Uterus (tissue), 4 donors: Measurements from ENCODE around the gene TSHZ2. TPM values are rescaled to one million over a fixed set of nuclear protein-coding genes. Genes with fewer than 3 reads are reported as not detected.
"Not testable (repeated sequence)": the region's sequence is repeated elsewhere in the genome, so short reads cannot be mapped to it uniquely, and the experiment has no call there.

Experiments used
- DNase-seq, 2 donors: peaks; one replicate each; pipeline ENCODE4 v3.0.0-alpha.2; 2019 to 2020
- H3K27ac ChIP-seq, 2 donors: fragments of 200-600 bp; sonication (generic); 1 replicate in 1 of 2; 2 replicates in 1 of 2; pipeline ENCODE4 v1.5.1; 2016 to 2018
- H3K27me3 ChIP-seq, 2 donors: fragments of 200-600 bp; sonication (generic); one replicate each; pipeline ENCODE4 v1.5.1; 2018 to 2019; ENCODE audit warnings: control low read depth in 1 of 2
- H3K36me3 ChIP-seq, 2 donors: fragments of 200-600 bp; sonication (generic); one replicate each; pipeline ENCODE4 v1.5.1; 2019; ENCODE audit warnings: control low read depth in 1 of 2
- H3K4me1 ChIP-seq, 2 donors: fragments of 200-600 bp; sonication (generic); one replicate each; pipeline ENCODE4 v1.5.1; 2018 to 2019; ENCODE audit warnings: control low read depth in 1 of 2
- H3K4me3 ChIP-seq, 2 donors: fragments of 200-600 bp; sonication (generic); 1 replicate in 1 of 2; 2 replicates in 1 of 2; pipeline ENCODE4 v1.5.1; 2018 to 2019; ENCODE audit warnings: mild to moderate bottlenecking in 1 of 2
- H3K9me3 ChIP-seq, 2 donors: fragments of 200-600 bp; sonication (generic); one replicate each; pipeline ENCODE4 v1.5.1; 2019; ENCODE audit warnings: control low read depth in 1 of 2
- POLR2A ChIP-seq, 2 donors: fragments of 450-650 bp; IDR thresholded peaks; one replicate each; pipeline ENCODE4 v1.6.1; 2016; ENCODE audit warnings: antibody characterized with exemption in 2 of 2, mild to moderate bottlenecking in 1 of 2, moderate library complexity in 1 of 2
- intact Hi-C: fragments of 100-400 bp; cut with DNase I; formaldehyde crosslinking; loops from one replicate; pipeline ENCODE4 v1.15.1; 2023; ENCODE audit warnings: low total_unique reads
- total RNA-seq, 4 donors: library from RNA; depleted of rRNA in 3 of 4; stranded (reverse); fragments of >200 nt in 3 of 4; gene quantifications; one replicate each; pipeline versions ENCODE4 v1.1.0 to v1.2.4, GENCODE V29; 2014 to 2023
- TF ChIP-seq, protein P1 (sequence below), 4 experiments: fragments of 200-600 bp in 2 of 4; fragments of 450-650 bp in 2 of 4; sonication (generic) in 2 of 4; IDR thresholded peaks; one replicate each; pipeline ENCODE4 v1.5.1; 2016 to 2019; ENCODE audit warnings: antibody characterized with exemption in 4 of 4, mild to moderate bottlenecking in 2 of 4, moderate library complexity in 1 of 4
- donor health status: DM: yes; HTN: yes; CAD: no.

Gene TSHZ2
- total RNA-seq, 4 donors from 2014 or later, result 22.0 to 50.1 (median 33.1) TPM

DNA sequence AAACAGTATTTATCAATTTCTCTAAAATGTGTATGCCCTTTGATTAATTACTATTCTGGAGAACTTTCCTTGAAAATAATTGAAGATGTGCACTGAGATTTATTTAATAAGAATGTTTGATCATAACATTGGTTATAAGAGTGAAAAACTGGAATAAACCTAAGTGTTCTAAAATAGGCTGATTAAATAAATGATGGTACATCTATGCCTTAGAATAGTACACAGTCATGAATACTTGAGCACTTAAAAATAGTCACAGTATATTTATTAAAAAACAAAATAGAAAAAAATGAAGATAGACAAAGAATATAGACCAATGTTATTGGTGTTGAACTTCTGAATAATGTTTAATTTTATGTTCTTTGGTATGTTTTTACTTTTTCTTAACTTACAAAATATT, 528.5 kb downstream of the TSHZ2 start:
- TF ChIP-seq, protein P1, sequence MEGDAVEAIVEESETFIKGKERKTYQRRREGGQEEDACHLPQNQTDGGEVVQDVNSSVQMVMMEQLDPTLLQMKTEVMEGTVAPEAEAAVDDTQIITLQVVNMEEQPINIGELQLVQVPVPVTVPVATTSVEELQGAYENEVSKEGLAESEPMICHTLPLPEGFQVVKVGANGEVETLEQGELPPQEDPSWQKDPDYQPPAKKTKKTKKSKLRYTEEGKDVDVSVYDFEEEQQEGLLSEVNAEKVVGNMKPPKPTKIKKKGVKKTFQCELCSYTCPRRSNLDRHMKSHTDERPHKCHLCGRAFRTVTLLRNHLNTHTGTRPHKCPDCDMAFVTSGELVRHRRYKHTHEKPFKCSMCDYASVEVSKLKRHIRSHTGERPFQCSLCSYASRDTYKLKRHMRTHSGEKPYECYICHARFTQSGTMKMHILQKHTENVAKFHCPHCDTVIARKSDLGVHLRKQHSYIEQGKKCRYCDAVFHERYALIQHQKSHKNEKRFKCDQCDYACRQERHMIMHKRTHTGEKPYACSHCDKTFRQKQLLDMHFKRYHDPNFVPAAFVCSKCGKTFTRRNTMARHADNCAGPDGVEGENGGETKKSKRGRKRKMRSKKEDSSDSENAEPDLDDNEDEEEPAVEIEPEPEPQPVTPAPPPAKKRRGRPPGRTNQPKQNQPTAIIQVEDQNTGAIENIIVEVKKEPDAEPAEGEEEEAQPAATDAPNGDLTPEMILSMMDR (IDR thresholded peaks at IDR 0.05), result no peak
- TF ChIP-seq POLR2A (IDR thresholded peaks at IDR 0.05), result no peak
- intact Hi-C loops, result no loop called here
- no peaks in the 10 kb centered on the region for H3K27me3 ChIP-seq
- no peaks in the 10 kb centered on the region for H3K36me3 ChIP-seq
- H3K27ac ChIP-seq, result no peak overlapping the region
- no peak for DNase-seq
- H3K4me1 ChIP-seq, result no peaks in the 10 kb centered on the region
- no peaks in the 10 kb centered on the region for H3K9me3 ChIP-seq
- H3K4me3 ChIP-seq, result no peak overlapping the region

DNA sequence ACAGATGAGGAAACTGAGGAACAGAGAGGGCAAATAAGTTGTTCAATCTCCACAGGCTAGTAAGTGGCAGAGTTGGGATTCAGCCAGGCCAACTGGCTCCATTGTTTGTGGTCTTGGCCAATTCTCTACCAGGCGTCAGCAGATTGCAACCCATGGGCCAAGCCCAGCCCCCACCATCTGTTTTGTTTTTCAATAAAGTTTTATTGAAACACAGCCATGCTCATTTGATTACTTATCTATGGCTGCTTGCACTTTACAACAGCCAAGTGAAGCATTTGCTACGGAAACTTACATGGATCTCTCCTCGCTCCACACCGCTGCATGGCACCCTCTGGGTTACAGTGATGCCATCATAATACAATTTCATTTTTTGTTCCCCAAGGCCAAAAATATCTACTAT, 530.7 kb downstream of the TSHZ2 start:
- no peak for TF ChIP-seq POLR2A (IDR thresholded peaks at IDR 0.05)
- TF ChIP-seq, protein P1 (IDR thresholded peaks at IDR 0.05), result no peak
- Histone ChIP-seq H3K36me3 (no peaks in the 10 kb centered on the region), H3K27ac (no peak overlapping the region), H3K4me3 (no peak overlapping the region), H3K27me3 (no peaks in the 10 kb centered on the region), H3K4me1 (no peaks in the 10 kb centered on the region), H3K9me3 (no peaks in the 10 kb centered on the region)
- intact Hi-C loops, result no loop called here
- no peak for DNase-seq

DNA sequence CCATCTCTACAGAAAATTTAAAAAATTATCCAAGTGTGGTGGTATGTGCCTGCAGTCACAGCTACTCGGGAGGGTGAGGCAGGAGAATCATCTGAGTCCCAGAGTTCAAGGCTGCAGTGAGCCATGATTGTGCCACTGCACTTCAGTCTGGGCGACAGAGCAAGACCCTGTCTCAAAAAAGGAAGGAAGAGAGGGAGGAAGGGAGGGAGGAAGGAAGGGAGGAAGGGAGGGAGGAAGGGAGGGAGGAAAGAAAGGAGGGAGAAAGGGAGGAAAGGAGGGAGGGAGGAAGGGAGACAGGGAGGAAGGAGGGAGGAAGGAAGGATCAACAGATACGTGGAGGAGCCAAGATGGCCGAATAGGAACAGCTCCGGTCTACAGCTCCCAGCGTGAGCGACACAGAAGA, 531.4 kb downstream of the TSHZ2 start:
- no peaks in the 10 kb centered on the region for H3K4me1 ChIP-seq
- no peaks in the 10 kb centered on the region for H3K36me3 ChIP-seq
- H3K9me3 ChIP-seq, result no peaks in the 10 kb centered on the region
- intact Hi-C loops, result no loop called here
- no peak overlapping the region for H3K27ac ChIP-seq
- DNase-seq, result no peak
- no peak overlapping the region for H3K4me3 ChIP-seq
- TF ChIP-seq POLR2A (IDR thresholded peaks at IDR 0.05), result no peak
- TF ChIP-seq, protein P1 (IDR thresholded peaks at IDR 0.05), result no peak
- H3K27me3 ChIP-seq, result no peaks in the 10 kb centered on the region

DNA sequence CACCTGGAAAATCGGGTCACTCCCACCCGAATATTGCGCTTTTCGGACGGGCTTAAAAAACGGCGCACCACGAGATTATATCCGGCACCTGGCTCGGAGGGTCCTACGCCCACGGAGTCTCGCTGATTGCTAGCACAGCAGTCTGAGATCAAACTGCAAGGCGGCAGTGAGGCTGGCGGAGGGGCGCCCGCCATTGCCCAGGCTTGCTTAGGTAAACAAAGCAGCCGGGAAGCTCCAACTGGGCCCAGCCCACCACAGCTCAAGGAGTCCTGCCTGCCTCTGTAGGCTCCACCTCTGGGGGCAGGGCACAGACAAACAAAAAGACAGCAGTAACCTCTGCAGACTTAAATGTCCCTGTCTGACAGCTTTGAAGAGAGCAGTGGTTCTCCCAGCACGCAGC, 531.9 kb downstream of the TSHZ2 start:
- intact Hi-C loops, H3K36me3 ChIP-seq, H3K27ac ChIP-seq: not testable (repeated sequence)

DNA sequence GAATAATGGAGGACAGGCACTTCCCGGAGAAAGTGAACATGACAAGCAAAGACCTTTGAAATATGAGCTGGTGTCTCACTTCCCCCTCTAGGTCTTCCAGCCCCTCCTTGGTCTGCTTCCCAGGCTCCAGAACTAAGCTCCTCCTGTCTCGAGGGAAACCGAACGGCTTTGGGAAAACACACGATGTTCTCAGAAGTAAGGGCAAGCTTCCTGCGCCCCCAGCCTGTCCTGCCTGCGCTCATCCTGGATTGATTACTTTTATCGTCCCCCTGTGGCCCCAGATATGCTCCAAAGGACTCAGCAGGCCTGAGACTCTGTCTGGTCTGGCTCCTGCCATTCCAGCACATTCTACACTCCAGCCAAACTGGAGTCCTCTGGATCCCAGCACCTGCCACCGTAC, 538.1 kb downstream of the TSHZ2 start:
- Histone ChIP-seq H3K27me3 (no peaks in the 10 kb centered on the region), H3K4me1 (no peaks in the 10 kb centered on the region), H3K9me3 (no peaks in the 10 kb centered on the region), H3K36me3 (no peaks in the 10 kb centered on the region), H3K27ac (no peak overlapping the region), H3K4me3 (no peak overlapping the region)
- intact Hi-C loops, result no loop called here
- no peak for DNase-seq
- TF ChIP-seq POLR2A (IDR thresholded peaks at IDR 0.05), result no peak
- TF ChIP-seq, protein P1 (IDR thresholded peaks at IDR 0.05), result no peak

More for the DNA sequence above, 531.9 kb downstream of the TSHZ2 start:
- not testable (repeated sequence) for H3K27me3 ChIP-seq, H3K4me3 ChIP-seq, H3K4me1 ChIP-seq, DNase-seq, H3K9me3 ChIP-seq

DNA sequence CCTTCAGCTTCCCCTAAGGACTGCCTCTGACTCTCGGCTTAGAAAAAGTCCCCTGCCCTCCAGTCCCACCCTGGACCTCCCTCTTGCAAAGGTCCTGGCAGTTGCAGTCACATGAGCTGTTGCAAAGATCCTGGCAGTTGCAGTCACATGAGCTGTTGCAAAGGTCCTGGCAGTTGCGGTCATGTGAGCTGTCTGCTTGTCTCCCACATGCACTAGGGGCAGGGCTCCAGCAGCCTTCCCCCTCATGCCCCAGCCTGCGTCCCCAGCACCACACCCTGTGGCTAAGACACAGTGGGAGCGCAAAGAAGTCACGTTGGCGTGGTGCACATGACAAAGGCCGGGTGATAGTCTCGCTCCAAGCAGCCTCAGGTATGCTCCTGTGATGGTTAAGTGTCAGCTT, 538.5 kb downstream of the TSHZ2 start:
- Histone ChIP-seq H3K9me3 (no peaks in the 10 kb centered on the region), H3K27ac (no peak overlapping the region), H3K36me3 (no peaks in the 10 kb centered on the region), H3K4me1 (no peaks in the 10 kb centered on the region), H3K4me3 (no peak overlapping the region), H3K27me3 (no peaks in the 10 kb centered on the region)
- no peak for TF ChIP-seq POLR2A (IDR thresholded peaks at IDR 0.05)
- TF ChIP-seq, protein P1 (IDR thresholded peaks at IDR 0.05), result no peak
- intact Hi-C loops, result no loop called here
- DNase-seq, result no peak
